Skeletal muscle satellite cell (primary cell): ENCODE results near the gene C19orf85.

Experiments
- H3K27me3 ChIP-seq: 2 replicates; pipeline ENCODE4 v1.7.0; 2013; ENCODE audit warnings: low read length; ENCODE audit not compliant: control insufficient read depth, insufficient read depth
- H3K36me3 ChIP-seq: 2 replicates; pipeline ENCODE4 v1.7.0; 2013; ENCODE audit warnings: mild to moderate bottlenecking, control low read depth, low read length; ENCODE audit not compliant: insufficient read depth
- H3K4me1 ChIP-seq: 2 replicates; pipeline ENCODE4 v1.7.0; 2013; ENCODE audit warnings: low read length; ENCODE audit not compliant: control insufficient read depth, insufficient read depth
- H3K4me2 ChIP-seq: 2 replicates; pipeline ENCODE4 v1.7.0; 2013; ENCODE audit warnings: mild to moderate bottlenecking, low read length
- H3K4me3 ChIP-seq: 2 replicates; pipeline ENCODE4 v1.7.0; 2013; ENCODE audit warnings: low read length
- H3K9ac ChIP-seq: 2 replicates; pipeline ENCODE4 v1.7.0; 2013; ENCODE audit warnings: mild to moderate bottlenecking, low read depth, low read length, moderate library complexity
- H3K9me3 ChIP-seq: replicated peaks from 2 replicates; pipeline ENCODE4 v1.7.0; 2013; ENCODE audit warnings: mild to moderate bottlenecking, control low read depth, low read length

C19orf85 gene

GRCh38 chr19:55460670-55461258, 3.8 kb downstream of the C19orf85 start:
- Histone ChIP-seq H3K9me3 (no peaks in the 10 kb centered on the region), H3K36me3 (no peaks in the 10 kb centered on the region), H3K27me3 (no peaks in the 10 kb centered on the region), H3K9ac (peak overlapping the region; percentile 96), H3K4me1 (peaks cover 25% of the 10 kb centered on the region), H3K4me3 (peak overlapping the region; percentile 97), H3K4me2 (peak overlapping the region; percentile 99)

- H3K36me3 ChIP-seq: no peaks in the 10 kb centered on the region
- peaks cover 25% of the 10 kb centered on the region for H3K4me1 ChIP-seq
- no peaks in the 10 kb centered on the region for H3K9me3 ChIP-seq
- H3K4me2 ChIP-seq: peak overlapping the region; percentile 99
- H3K4me3 ChIP-seq: peak overlapping the region; percentile 97
- H3K9ac ChIP-seq: peak overlapping the region; percentile 96
- no peaks in the 10 kb centered on the region for H3K27me3 ChIP-seq
These were observed 4.4 kb downstream of the C19orf85 start for GRCh38 chr19:55459950-55460657.

- H3K4me1 ChIP-seq: peaks cover 25% of the 10 kb centered on the region
- no peaks in the 10 kb centered on the region for H3K36me3 ChIP-seq
- H3K27me3 ChIP-seq: no peaks in the 10 kb centered on the region
- H3K9me3 ChIP-seq: no peaks in the 10 kb centered on the region
- no peak overlapping the region for H3K9ac ChIP-seq
- no peak overlapping the region for H3K4me3 ChIP-seq
- peak overlapping the region; percentile 99 for H3K4me2 ChIP-seq
These were observed 5.0 kb downstream of the C19orf85 start for GRCh38 chr19:55459551-55459949.

- Histone ChIP-seq H3K9me3 (no peaks in the 10 kb centered on the region), H3K4me2 (no peak overlapping the region), H3K9ac (no peak overlapping the region), H3K36me3 (no peaks in the 10 kb centered on the region), H3K4me1 (peaks cover 25% of the 10 kb centered on the region), H3K4me3 (no peak overlapping the region), H3K27me3 (no peaks in the 10 kb centered on the region)
These were observed 6.7 kb downstream of the C19orf85 start for GRCh38 chr19:55457683-55458457.

GRCh38 chr19:55456347-55456746, 8.2 kb downstream of the C19orf85 start:
- H3K9me3 ChIP-seq: no peaks in the 10 kb centered on the region
- no peak overlapping the region for H3K4me2 ChIP-seq
- H3K27me3 ChIP-seq: peaks cover 9% of the 10 kb centered on the region
- H3K9ac ChIP-seq: no peak overlapping the region
- H3K36me3 ChIP-seq: no peaks in the 10 kb centered on the region
- H3K4me1 ChIP-seq: peaks cover 19% of the 10 kb centered on the region
- no peak overlapping the region for H3K4me3 ChIP-seq

GRCh38 chr19:55455576-55456235, 8.8 kb downstream of the C19orf85 start:
- Histone ChIP-seq H3K27me3 (peaks cover 12% of the 10 kb centered on the region), H3K9ac (no peak overlapping the region), H3K4me2 (no peak overlapping the region), H3K9me3 (no peaks in the 10 kb centered on the region), H3K36me3 (no peaks in the 10 kb centered on the region), H3K4me3 (no peak overlapping the region), H3K4me1 (peaks cover 13% of the 10 kb centered on the region)

GRCh38 chr19:55454787-55455243, 9.7 kb downstream of the C19orf85 start:
- Histone ChIP-seq H3K9me3 (no peaks in the 10 kb centered on the region), H3K4me1 (peaks cover 4% of the 10 kb centered on the region), H3K4me2 (no peak overlapping the region), H3K36me3 (no peaks in the 10 kb centered on the region), H3K4me3 (no peak overlapping the region), H3K27me3 (peaks cover 18% of the 10 kb centered on the region), H3K9ac (no peak overlapping the region)

- Histone ChIP-seq H3K4me3 (no peak overlapping the region), H3K9ac (no peak overlapping the region), H3K9me3 (no peaks in the 10 kb centered on the region), H3K4me2 (no peak overlapping the region), H3K4me1 (no peaks in the 10 kb centered on the region), H3K36me3 (no peaks in the 10 kb centered on the region), H3K27me3 (peaks cover 26% of the 10 kb centered on the region)
These were observed 10.9 kb downstream of the C19orf85 start for GRCh38 chr19:55453511-55454260.

GRCh38 chr19:55452749-55453346, 11.7 kb downstream of the C19orf85 start:
- peaks cover 27% of the 10 kb centered on the region for H3K27me3 ChIP-seq
- H3K36me3 ChIP-seq: no peaks in the 10 kb centered on the region
- H3K4me3 ChIP-seq: no peak overlapping the region
- no peaks in the 10 kb centered on the region for H3K9me3 ChIP-seq
- no peaks in the 10 kb centered on the region for H3K4me1 ChIP-seq
- H3K4me2 ChIP-seq: no peak overlapping the region
- H3K9ac ChIP-seq: no peak overlapping the region

- no peaks in the 10 kb centered on the region for H3K36me3 ChIP-seq
- H3K4me1 ChIP-seq: no peaks in the 10 kb centered on the region
- no peaks in the 10 kb centered on the region for H3K9me3 ChIP-seq
- H3K9ac ChIP-seq: no peak overlapping the region
- no peak overlapping the region for H3K4me3 ChIP-seq
- H3K27me3 ChIP-seq: peaks cover 34% of the 10 kb centered on the region
- H3K4me2 ChIP-seq: no peak overlapping the region
These were observed 12.4 kb downstream of the C19orf85 start for GRCh38 chr19:55451965-55452748.
